Rectal smooth muscle tissue (tissue), 1 donor: ENCODE data around the gene MPZL1.
"Not testable (repeated sequence)": the region's sequence is repeated elsewhere in the genome, so short reads cannot be mapped to it uniquely, and the experiment has no call there.

Experiments used
- H3K27ac ChIP-seq: one replicate; pipeline ENCODE4 v1.7.0; 2013; ENCODE audit warnings: low read depth, low read length, inconsistent platforms
- H3K27me3 ChIP-seq: one replicate; pipeline ENCODE4 v1.7.0; 2013; ENCODE audit warnings: low read length; ENCODE audit not compliant: control insufficient read depth, insufficient read depth
- H3K36me3 ChIP-seq: one replicate; pipeline ENCODE4 v1.7.0; 2013; ENCODE audit warnings: low read length; ENCODE audit not compliant: control insufficient read depth, insufficient read depth
- H3K4me1 ChIP-seq: one replicate; pipeline ENCODE4 v1.7.0; 2013; ENCODE audit warnings: low read length; ENCODE audit not compliant: control insufficient read depth, insufficient read depth
- H3K4me3 ChIP-seq: one replicate; pipeline ENCODE4 v1.7.0; 2013; ENCODE audit warnings: low read length
- H3K9ac ChIP-seq: one replicate; pipeline ENCODE4 v1.7.0; 2013; ENCODE audit warnings: low read length

MPZL1 gene

DNA sequence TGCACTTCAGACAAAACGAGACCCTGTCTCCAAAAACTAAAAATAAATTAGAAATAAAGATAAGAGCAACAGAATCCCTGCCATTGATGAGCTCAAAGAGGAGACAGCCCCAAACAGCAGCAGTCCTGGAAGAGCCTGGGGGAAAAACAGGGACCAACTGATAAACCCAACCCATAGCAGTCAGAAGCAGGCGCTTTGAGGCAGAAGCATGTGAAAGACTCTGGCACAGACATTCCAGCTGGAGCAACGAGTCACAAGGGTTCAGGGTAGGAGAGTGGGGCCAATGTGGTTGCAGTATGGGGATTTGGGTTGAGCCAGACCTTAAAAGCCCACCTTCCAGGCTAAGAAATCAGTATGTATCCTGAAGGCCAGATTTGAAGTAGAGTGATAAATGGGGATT is 78.5 kb downstream of the MPZL1 start:
- H3K36me3 ChIP-seq, result no peaks in the 10 kb centered on the region
- H3K4me1 ChIP-seq, result peaks cover 3% of the 10 kb centered on the region
- no peaks in the 10 kb centered on the region for H3K27me3 ChIP-seq
- H3K9ac ChIP-seq, result no peak overlapping the region
- no peak overlapping the region for H3K27ac ChIP-seq
- no peak overlapping the region for H3K4me3 ChIP-seq

GRCh38 chr1:167802235-167802634 is 80.5 kb downstream of the MPZL1 start:
- Histone ChIP-seq H3K27ac (no peak overlapping the region), H3K9ac (no peak overlapping the region), H3K27me3 (no peaks in the 10 kb centered on the region), H3K4me1 (no peaks in the 10 kb centered on the region), H3K36me3 (no peaks in the 10 kb centered on the region), H3K4me3 (no peak overlapping the region)

DNA sequence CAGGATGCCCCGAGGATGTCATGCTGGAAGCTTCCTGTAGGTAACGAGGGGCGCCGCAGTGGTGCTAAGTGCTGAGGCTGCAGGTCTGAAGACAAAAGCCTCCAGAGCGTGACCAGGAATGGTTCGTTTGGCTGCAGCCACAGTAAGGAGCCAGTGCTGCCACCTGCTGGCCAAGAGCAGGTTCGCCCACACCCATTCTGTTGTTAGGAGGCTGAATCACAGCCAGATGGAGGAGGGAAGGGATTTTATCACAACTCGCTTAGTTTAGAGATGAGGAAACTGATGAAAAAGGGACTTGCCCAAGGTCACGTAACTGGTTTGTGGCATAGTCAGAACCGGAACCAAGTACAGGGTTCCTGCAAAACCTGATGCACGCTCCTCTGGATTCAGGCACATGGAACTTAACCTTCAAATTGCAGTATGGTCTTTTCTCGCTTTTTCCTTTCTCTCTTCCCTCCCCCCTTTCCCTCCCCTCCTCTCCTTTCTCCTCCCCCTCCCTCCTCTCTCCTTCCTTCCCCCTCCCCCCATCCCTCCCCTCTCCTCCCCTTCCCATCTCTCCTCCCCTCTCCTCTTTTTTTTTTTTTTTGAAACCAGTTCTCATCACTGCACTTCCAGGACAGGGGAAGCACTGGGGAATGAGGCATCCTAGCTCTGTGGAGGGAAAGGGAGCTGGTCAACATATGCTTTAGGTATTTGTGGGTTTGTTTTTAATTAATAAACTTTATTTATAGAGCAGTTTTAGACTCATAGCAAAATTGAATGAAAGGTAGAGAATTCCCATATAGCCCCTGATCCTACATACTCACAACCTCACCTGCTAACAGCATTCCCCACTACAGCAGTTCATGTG is 81.8 kb downstream of the MPZL1 start:
- no peaks in the 10 kb centered on the region for H3K36me3 ChIP-seq
- no peak overlapping the region for H3K4me3 ChIP-seq
- H3K27me3 ChIP-seq, result no peaks in the 10 kb centered on the region
- no peak overlapping the region for H3K27ac ChIP-seq
- H3K4me1 ChIP-seq, result no peaks in the 10 kb centered on the region
- H3K9ac ChIP-seq, result no peak overlapping the region

- Histone ChIP-seq H3K36me3 (no peaks in the 10 kb centered on the region), H3K27ac (no peak overlapping the region), H3K4me1 (no peaks in the 10 kb centered on the region), H3K4me3 (no peak overlapping the region), H3K27me3 (no peaks in the 10 kb centered on the region), H3K9ac (no peak overlapping the region)
Observed at GRCh38 chr1:167805041-167805556, 83.3 kb downstream of the MPZL1 start.

- H3K9ac ChIP-seq, H3K4me1 ChIP-seq, H3K27me3 ChIP-seq, H3K36me3 ChIP-seq, H3K27ac ChIP-seq, H3K4me3 ChIP-seq: not testable (repeated sequence)
Observed at GRCh38 chr1:167806235-167806634, 84.5 kb downstream of the MPZL1 start.

DNA sequence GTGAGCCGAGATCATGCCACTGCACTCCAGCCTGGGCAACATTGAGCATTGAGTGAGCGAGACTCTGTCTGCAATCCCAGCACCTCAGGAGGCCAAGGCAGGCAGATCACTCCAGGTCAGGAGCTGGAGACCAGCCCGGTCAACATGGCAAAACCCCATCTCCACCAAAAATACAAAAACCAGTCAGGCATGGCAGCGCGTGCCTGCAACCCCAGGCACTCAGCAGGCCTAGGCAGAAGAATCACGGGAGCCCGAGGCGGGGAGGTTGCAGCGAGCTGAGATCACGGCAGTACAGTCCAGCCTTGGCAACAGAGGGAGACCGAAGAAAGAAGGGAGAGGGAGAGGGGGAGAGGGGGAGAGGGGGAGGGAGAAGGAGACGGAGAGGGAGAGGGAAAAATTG is 84.9 kb downstream of the MPZL1 start:
- H3K27ac ChIP-seq, H3K9ac ChIP-seq, H3K27me3 ChIP-seq, H3K36me3 ChIP-seq, H3K4me3 ChIP-seq, H3K4me1 ChIP-seq: not testable (repeated sequence)

- H3K27me3 ChIP-seq, result no peaks in the 10 kb centered on the region
- H3K4me1 ChIP-seq, result no peaks in the 10 kb centered on the region
- no peaks in the 10 kb centered on the region for H3K36me3 ChIP-seq
Observed at GRCh38 chr1:167808104-167808503, 86.3 kb downstream of the MPZL1 start.

DNA sequence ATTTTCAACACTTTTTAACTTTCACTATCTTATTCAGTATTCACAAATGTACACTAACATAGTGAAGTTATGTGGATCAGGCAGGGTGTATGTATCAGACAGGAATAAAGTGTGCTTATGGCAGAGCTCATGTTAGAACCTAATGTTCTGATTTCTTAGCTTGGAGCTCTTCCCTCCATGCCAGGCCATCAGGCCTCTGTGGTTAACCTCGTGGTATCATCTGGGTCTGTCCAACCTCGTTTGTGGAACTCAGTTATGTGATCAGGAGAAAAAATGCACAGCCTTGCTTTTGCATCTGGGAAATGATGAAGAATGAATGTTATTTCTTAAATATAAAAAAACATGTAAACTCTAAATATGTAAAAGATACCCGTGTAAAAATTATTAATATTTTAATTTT is 86.9 kb downstream of the MPZL1 start:
- H3K36me3 ChIP-seq, result no peaks in the 10 kb centered on the region
- H3K27me3 ChIP-seq, result no peaks in the 10 kb centered on the region
- H3K9ac ChIP-seq, result no peak overlapping the region
- no peak overlapping the region for H3K27ac ChIP-seq
- no peak overlapping the region for H3K4me3 ChIP-seq
- no peaks in the 10 kb centered on the region for H3K4me1 ChIP-seq

More at GRCh38 chr1:167808104-167808503, 86.3 kb downstream of the MPZL1 start:
- Histone ChIP-seq H3K9ac (no peak overlapping the region), H3K4me3 (no peak overlapping the region), H3K27ac (no peak overlapping the region)

DNA sequence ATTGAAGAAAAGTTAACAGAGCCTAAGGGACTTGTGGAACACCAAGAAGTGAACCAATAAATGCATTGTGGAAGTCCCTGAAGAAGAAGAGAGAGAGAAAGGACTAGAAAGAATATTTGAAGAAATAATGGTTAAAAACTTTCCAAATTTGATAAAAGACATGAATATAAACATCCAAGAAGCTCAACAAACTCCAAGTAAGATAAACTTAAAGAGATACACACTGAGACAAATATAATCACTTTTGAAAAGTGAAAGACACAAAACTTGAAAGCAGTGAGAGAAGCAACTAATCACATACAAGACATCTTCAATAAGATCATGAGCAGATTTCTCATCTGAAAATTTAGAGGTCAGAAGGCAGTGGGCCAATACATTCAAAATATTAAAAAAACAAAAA is 91.2 kb downstream of the MPZL1 start:
- no peak overlapping the region for H3K9ac ChIP-seq
- no peaks in the 10 kb centered on the region for H3K36me3 ChIP-seq
- H3K4me3 ChIP-seq, result no peak overlapping the region
- no peak overlapping the region for H3K27ac ChIP-seq
- H3K27me3 ChIP-seq, result no peaks in the 10 kb centered on the region
- H3K4me1 ChIP-seq, result no peaks in the 10 kb centered on the region

DNA sequence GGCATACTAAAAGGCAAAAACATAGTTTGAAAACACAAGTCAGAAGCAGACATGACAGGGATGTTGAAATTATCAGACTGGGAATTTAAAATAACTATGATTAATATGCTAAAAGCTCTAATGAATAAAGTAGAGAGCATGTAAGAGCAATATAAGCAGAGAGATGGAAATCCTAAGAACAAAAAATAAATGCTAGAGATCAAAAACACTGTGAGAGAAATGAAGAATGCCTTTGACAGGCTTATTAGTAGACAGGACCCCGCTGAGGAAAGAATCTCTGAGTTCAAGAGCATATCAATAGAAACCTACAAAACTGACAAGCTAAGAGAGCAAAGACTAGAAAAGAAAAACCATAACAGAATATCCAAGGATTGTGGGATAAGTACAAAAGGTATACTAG is 93.9 kb downstream of the MPZL1 start:
- no peak overlapping the region for H3K4me3 ChIP-seq
- H3K27me3 ChIP-seq, result no peaks in the 10 kb centered on the region
- no peak overlapping the region for H3K9ac ChIP-seq
- no peaks in the 10 kb centered on the region for H3K4me1 ChIP-seq
- no peak overlapping the region for H3K27ac ChIP-seq
- H3K36me3 ChIP-seq, result no peaks in the 10 kb centered on the region

- Histone ChIP-seq H3K4me3 (peak overlapping the region; percentile 44), H3K27me3 (no peaks in the 10 kb centered on the region), H3K27ac (peak overlapping the region; percentile 74)
Observed at GRCh38 chr1:167819849-167820683, 98.3 kb downstream of the MPZL1 start.

DNA sequence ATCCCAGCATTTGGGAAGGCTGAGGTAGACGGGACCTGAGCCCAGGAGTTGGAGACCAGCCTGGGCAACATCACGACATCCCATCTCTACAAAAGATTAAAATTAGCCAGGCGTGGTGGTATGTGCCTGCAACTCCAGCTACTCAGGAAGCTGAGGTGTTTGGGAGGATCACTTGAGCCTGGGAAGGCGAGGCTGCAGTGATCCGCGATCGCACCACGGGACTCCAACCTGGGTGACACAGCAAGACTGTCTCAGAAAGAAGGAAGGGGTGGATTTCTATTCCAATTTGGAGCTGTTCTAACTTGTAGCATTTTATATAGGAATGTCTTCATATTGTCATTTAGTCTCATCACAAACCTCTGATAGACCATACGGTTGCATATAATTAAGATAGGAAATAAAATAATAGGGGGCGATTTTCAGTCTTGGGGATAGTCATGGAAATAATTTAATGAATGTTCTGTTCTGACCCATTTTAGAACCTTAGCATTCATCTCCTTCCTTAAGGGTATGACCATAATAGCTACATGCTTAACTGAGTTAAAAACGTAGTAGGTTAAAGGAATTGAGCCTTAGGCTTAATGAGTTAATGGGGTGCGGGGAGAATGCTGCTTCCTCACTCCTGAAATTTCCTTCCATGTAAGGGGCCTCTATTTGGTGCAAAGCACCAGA is 99.0 kb downstream of the MPZL1 start:
- no peak overlapping the region for H3K27ac ChIP-seq
- no peak overlapping the region for H3K4me3 ChIP-seq
- no peaks in the 10 kb centered on the region for H3K36me3 ChIP-seq
- no peak overlapping the region for H3K9ac ChIP-seq
- H3K4me1 ChIP-seq, result no peaks in the 10 kb centered on the region
- H3K27me3 ChIP-seq, result no peaks in the 10 kb centered on the region

More at GRCh38 chr1:167819849-167820683, 98.3 kb downstream of the MPZL1 start:
- Histone ChIP-seq H3K36me3 (no peaks in the 10 kb centered on the region), H3K4me1 (no peaks in the 10 kb centered on the region), H3K9ac (no peak overlapping the region)
